Stimulated activated CD8-positive, alpha-beta memory T cell treated with anti-CD3 and anti-CD28 coated beads, Interleukin-2, amount 100 ng/mL, for 1 hour (primary cell): ENCODE data around the gene ABCB9.
"Not testable (repeated sequence)": the region's sequence is repeated elsewhere in the genome, so short reads cannot be mapped to it uniquely, and the experiment has no call there.

Experiments
- DNase-seq, 2 donors: peaks; one replicate each; pipeline ENCODE4 v3.0.0-alpha.2; 2020; ENCODE audit warnings: low read depth in 2 of 2

Gene ABCB9

GRCh38 chr12:122963941-122964265 lies 2.4 kb downstream of the ABCB9 start:
- DNase-seq: no peak

- DNase-seq: no peak
Measured at GRCh38 chr12:122961531-122962329, 4.5 kb downstream of the ABCB9 start.

GRCh38 chr12:122960193-122960569 lies 6.1 kb downstream of the ABCB9 start:
- no peak for DNase-seq

- DNase-seq: no peak
Measured at GRCh38 chr12:122959566-122960192, 6.6 kb downstream of the ABCB9 start.

- no peak for DNase-seq
Measured at GRCh38 chr12:122958198-122958888, 7.9 kb downstream of the ABCB9 start.

- DNase-seq: no peak
Measured at GRCh38 chr12:122956035-122956434, 10.2 kb downstream of the ABCB9 start.

GRCh38 chr12:122955156-122955555 lies 11.1 kb downstream of the ABCB9 start:
- no peak for DNase-seq

GRCh38 chr12:122951979-122952892 lies 14.0 kb downstream of the ABCB9 start:
- peak; percentile 42 to 54 for DNase-seq

GRCh38 chr12:122951406-122951805 lies 14.9 kb downstream of the ABCB9 start:
- DNase-seq: no peak

- no peak for DNase-seq
Measured at GRCh38 chr12:122949816-122950675, 16.2 kb downstream of the ABCB9 start.

GRCh38 chr12:122949405-122949804 lies 16.9 kb downstream of the ABCB9 start:
- DNase-seq: no peak

GRCh38 chr12:122948605-122949004 lies 17.7 kb downstream of the ABCB9 start:
- no peak for DNase-seq

GRCh38 chr12:122947352-122947792 lies 18.9 kb downstream of the ABCB9 start:
- DNase-seq: no peak

GRCh38 chr12:122946690-122947341 lies 19.4 kb downstream of the ABCB9 start:
- DNase-seq: peak; percentile 50 to 62

- DNase-seq: no peak
Measured at GRCh38 chr12:122944605-122945592, 21.4 kb downstream of the ABCB9 start.

GRCh38 chr12:122943196-122943595 lies 23.1 kb downstream of the ABCB9 start:
- no peak for DNase-seq

- no peak for DNase-seq
Measured at GRCh38 chr12:122942637-122943036, 23.6 kb downstream of the ABCB9 start.

- not testable (repeated sequence) for DNase-seq
Measured at GRCh38 chr12:122941351-122941750, 24.9 kb downstream of the ABCB9 start.

GRCh38 chr12:122939125-122939524 lies 27.1 kb downstream of the ABCB9 start:
- DNase-seq: no peak
